Measurements from ENCODE around the gene HDAC5.

GRCh38 chr17:44075598-44076293, 47.7 kb downstream of the HDAC5 start:
- TF ChIP-seq CTCF (IDR thresholded peaks at IDR 0.05; ENCODE audit: insufficient read depth, low read length) (no peak), POLR2AphosphoS5 (IDR thresholded peaks at IDR 0.05; ENCODE audit: low read depth) (no peak), REST (IDR thresholded peaks at IDR 0.05; ENCODE audit: insufficient replicate concordance, low read depth) (no peak), SPI1 (IDR thresholded peaks at IDR 0.05; ENCODE audit: borderline replicate concordance, low read depth) (no peak)
